Measurements from ENCODE around the gene PLCD3.

DNA sequence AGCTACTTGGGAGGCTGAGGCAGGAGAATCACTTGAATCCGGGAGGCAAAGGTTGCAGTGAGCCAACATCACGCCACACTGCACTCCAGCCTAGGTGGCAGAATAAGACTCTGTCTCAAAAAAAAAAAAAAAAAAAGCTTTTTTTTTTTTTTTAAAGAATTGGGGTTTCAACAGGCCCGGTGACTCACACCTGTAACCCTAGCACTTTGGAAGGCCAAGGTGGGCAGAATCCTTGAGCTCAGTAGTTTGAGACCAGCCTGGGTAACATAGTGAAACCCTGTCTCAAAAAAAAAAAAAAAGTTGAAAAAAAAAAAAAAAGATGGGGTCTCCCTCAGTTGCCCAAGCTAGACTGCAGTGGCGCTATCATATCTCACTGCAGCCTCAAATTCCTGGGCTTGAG lies 22.7 kb upstream of the PLCD3 start:
- TF ChIP-seq CTCF (optimal IDR thresholded peaks at IDR 0.05 in 1 of 3, IDR thresholded peaks at IDR 0.05 in 1 of 3, conservative IDR thresholded peaks at IDR 0.05 in 1 of 3; ENCODE audit: extremely low read depth in 1 of 3, insufficient read depth in 2 of 3, low read length in 3 of 3) (no peak), EZH2 (IDR thresholded peaks at IDR 0.05; ENCODE audit: low read length) (no peak)
